Activated CD4-positive, alpha-beta T cell treated with anti-CD3 and anti-CD28 coated beads for 36 hours (primary cell): Measurements from ENCODE around the gene APLP1. TPM values are rescaled to one million over a fixed set of nuclear protein-coding genes. Genes with fewer than 3 reads are reported as not detected.
A peak's percentile ranks its signal among the peaks of the same experiment; 100 is the strongest.
"Not testable (repeated sequence)": the region's sequence is repeated elsewhere in the genome, so short reads cannot be mapped to it uniquely, and the experiment has no call there.

Experiments
- ATAC-seq: fragments of 200-7000 bp; cut with Tn5 transposase; one replicate; pipeline ENCODE4 v1.10.0; 2021; ENCODE audit warnings: mild to moderate bottlenecking, moderate library complexity
- CTCF ChIA-PET: fragments of 350-600 bp; sonication (Branson Sonifier 250); formaldehyde crosslinking; loops from one replicate; lab custom pipeline; 2021; ENCODE audit warnings: antibody characterized with exemption; lab: Charles Lee
- POLR2A ChIA-PET: fragments of 350-600 bp; sonication (Branson Sonifier 250); formaldehyde crosslinking; loops from one replicate; lab custom pipeline; 2021; ENCODE audit warnings: antibody characterized with exemption, inconsistent platforms; lab: Charles Lee
- DNase-seq: peaks from one replicate; pipeline ENCODE4 v3.0.0-alpha.2; 2020
- H3K27ac Mint-ChIP-seq: one replicate; pipeline ENCODE4 v1.8.0; 2021; ENCODE audit warnings: mixed read lengths
- H3K27me3 Mint-ChIP-seq: one replicate; pipeline ENCODE4 v1.8.0; 2021; ENCODE audit warnings: mixed read lengths
- H3K36me3 Mint-ChIP-seq: one replicate; pipeline ENCODE4 v1.8.0; 2021; ENCODE audit warnings: low read depth, mixed read lengths
- H3K4me1 Mint-ChIP-seq: one replicate; pipeline ENCODE4 v1.8.0; 2021; ENCODE audit warnings: mixed read lengths
- H3K4me3 Mint-ChIP-seq: one replicate; pipeline ENCODE4 v1.8.0; 2021; ENCODE audit warnings: mild to moderate bottlenecking, moderate library complexity, mixed read lengths
- H3K9me3 Mint-ChIP-seq: one replicate; pipeline ENCODE4 v1.8.0; 2021; ENCODE audit warnings: low read depth, mixed read lengths
- intact Hi-C, 2 experiments: fragments of 100-400 bp; cut with DNase I in 1 of 2; cut with micrococcal nuclease in 1 of 2; formaldehyde crosslinking; loops; one replicate each; pipeline versions ENCODE4 v1.14.2 to v1.15.1; 2022 to 2024; cut with DNase I, micrococcal nuclease
- total RNA-seq, 2 experiments: library from RNA; stranded (reverse); gene quantifications; one replicate each; pipeline ENCODE4 v1.2.3, GENCODE V29; 2021

The APLP1 gene
- total RNA-seq, 2 experiments from 2014 or later, result 2.3 to 3.0 TPM

DNA sequence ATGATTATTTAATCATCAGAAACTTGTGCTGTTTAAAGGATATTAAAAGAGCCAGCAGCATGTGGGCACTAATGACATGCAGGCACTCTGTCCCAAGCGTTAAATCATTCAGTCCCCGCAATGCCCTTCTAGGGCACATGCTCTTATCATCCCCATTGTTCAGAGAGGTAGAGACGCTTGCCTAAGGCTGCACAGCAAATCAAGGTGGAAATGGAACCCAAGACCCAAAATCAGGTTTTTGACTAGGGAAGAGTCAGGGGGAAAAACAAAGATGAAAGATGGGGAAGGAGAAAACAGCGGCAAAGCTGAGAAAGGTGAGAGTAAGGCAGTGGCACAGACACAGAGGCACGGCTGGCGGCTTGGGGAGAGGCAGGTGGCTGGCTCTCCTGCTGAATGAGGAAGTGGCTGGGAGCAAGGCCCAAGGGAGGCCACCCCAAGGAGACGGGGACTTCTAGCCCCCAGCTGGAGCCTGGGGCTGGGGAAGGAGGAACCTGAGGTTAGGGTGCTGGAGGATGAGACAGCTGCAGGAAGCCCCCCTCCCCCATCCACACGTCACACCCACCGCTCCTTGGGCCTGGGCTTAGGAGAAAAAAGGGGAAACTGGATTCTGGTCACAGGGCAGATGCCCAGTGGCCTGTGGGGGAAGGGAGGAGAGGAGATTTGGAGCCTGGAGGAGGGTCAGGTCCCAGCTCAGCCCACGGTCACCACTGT is 40.8 kb downstream of the APLP1 start:
- DNase-seq, result no peak
- no peak overlapping the region for H3K4me3 Mint-ChIP-seq
- no peaks in the 10 kb centered on the region for H3K27me3 Mint-ChIP-seq
- intact Hi-C loops, result no loop called here
- H3K9me3 Mint-ChIP-seq, result no peaks in the 10 kb centered on the region
- no peak for ATAC-seq
- ChIA-PET POLR2A (no interaction called here), CTCF (interaction anchor here (0.5 to 0.9 kb wide), 4 partner anchors 22 to 359 kb away, joined by 3 read pairs; no protein-coding TSS in a partner anchor)
- H3K36me3 Mint-ChIP-seq, result no peaks in the 10 kb centered on the region
- H3K4me1 Mint-ChIP-seq, result peaks cover 38% of the 10 kb centered on the region
- H3K27ac Mint-ChIP-seq, result peak overlapping the region; percentile 18

DNA sequence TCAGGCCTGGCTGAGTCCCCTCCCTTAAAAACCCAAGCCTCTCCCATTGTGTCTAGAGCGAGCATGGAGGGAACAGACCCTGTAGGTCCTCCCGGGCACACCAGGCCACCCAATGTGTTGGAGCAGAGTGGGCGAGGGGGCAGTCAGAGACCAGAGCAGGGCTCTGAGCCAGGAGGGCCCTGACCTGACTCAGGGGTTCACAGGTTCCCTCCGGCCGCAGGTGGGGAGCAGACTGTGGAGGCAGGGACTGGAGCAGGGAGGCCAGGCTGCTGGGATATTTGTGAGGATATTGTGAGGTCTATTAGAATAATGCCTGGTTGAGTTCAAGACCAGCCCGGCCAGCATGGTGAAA is 41.3 kb downstream of the APLP1 start:
- Mint-ChIP-seq H3K36me3 (no peaks in the 10 kb centered on the region), H3K9me3 (no peaks in the 10 kb centered on the region), H3K27me3 (no peaks in the 10 kb centered on the region), H3K4me3 (no peak overlapping the region), H3K27ac (no peak overlapping the region), H3K4me1 (peaks cover 32% of the 10 kb centered on the region)
- intact Hi-C loops, result no loop called here
- ChIA-PET CTCF (interaction anchor here (0.6 to 0.9 kb wide), 2 partner anchors 24 to 359 kb away, joined by 3 read pairs; no protein-coding TSS in a partner anchor), POLR2A (no interaction called here)
- ATAC-seq (no peak), DNase-seq (no peak)

DNA sequence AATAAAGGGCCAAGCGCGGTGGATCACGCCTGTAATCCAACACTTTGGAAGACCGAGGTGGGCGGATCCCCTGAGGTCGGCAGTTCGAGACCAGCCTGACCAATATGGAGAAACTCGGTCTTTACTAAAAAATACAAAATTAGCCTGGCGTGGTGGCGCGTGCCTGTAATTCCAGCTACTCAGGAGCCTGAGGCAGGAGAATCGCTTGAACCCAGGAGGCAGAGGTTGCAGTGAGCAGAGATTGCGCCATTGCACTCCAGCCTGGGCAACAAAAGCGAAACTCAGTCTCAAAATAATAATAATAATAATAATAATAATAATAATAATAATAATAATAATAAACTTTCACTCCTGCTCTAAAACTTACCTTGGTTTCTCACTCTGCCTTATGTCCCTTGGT is 42.0 kb downstream of the APLP1 start:
- ATAC-seq, POLR2A ChIA-PET, H3K9me3 Mint-ChIP-seq, CTCF ChIA-PET, H3K36me3 Mint-ChIP-seq, H3K27me3 Mint-ChIP-seq, intact Hi-C loops, H3K4me3 Mint-ChIP-seq, H3K27ac Mint-ChIP-seq, DNase-seq: not testable (repeated sequence)
- peaks cover 27% of the 10 kb centered on the region for H3K4me1 Mint-ChIP-seq

- DNase-seq (no peak), ATAC-seq (no peak)
- intact Hi-C loops, result no loop called here
- H3K4me3 Mint-ChIP-seq, result no peak overlapping the region
- H3K9me3 Mint-ChIP-seq, result no peaks in the 10 kb centered on the region
- ChIA-PET CTCF (interaction anchor here (0.7 to 1.3 kb wide), 2 partner anchors 17 to 20 kb away, joined by 3 to 6 read pairs; no protein-coding TSS in a partner anchor), POLR2A (no interaction called here)
- H3K36me3 Mint-ChIP-seq, result no peaks in the 10 kb centered on the region
- H3K27me3 Mint-ChIP-seq, result no peaks in the 10 kb centered on the region
- H3K27ac Mint-ChIP-seq, result no peak overlapping the region
- H3K4me1 Mint-ChIP-seq, result peaks cover 27% of the 10 kb centered on the region
These were observed 42.8 kb downstream of the APLP1 start for GRCh38 chr19:35911173-35911572.

DNA sequence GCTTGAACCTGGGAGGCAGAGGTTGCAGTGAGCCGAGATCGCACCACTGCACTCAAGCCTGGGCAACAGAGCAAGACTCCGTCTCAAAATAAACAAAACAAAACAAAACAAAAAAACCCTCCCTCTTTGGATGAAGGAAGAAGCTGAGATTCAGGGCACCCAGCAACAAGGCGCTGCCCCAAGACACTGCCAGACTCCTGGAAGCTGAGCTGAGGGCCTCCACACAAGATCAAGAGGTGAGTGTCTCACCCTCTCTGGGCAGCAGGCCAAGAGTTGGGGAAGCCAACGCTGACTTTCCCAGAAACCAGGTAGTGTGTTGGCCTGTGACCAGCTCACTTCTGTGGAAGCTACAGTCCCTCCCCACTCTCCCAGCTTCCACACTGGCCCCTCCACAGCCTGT is 43.4 kb downstream of the APLP1 start:
- Mint-ChIP-seq H3K4me1 (peaks cover 27% of the 10 kb centered on the region), H3K9me3 (no peaks in the 10 kb centered on the region), H3K27me3 (no peaks in the 10 kb centered on the region), H3K27ac (no peak overlapping the region), H3K36me3 (no peaks in the 10 kb centered on the region), H3K4me3 (no peak overlapping the region)
- CTCF ChIA-PET, result interaction anchor here (0.6 to 1.3 kb wide), 2 partner anchors 19 to 20 kb away, joined by 3 to 6 read pairs; no protein-coding TSS in a partner anchor
- POLR2A ChIA-PET, result interaction anchor here (0.6 to 0.7 kb wide), 2 partner anchors 102 to 212 kb away, joined by 3 to 5 read pairs; partner anchors contain the start of gene ALKBH6
- DNase-seq, result peak; percentile 60
- peak; percentile 54 for ATAC-seq
- intact Hi-C loops, result no loop called here

DNA sequence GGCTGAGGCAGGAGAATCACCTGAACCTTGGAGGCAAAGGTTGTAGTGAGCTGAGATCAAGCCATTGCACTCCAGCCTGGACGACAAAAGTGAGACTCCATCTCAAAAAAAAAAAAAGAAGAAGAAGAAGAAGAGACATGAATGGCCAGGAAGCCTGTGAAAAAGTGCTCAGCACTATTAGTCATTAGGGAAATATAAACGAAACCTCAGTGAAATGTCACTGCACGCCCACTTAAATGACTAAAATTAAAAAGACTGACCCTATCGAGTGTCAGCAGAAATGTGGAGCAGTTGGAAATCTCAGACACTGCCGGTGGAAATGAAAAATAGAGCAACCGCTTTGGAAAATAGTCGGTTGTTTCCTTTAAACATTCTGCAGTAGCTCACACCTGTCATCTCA is 45.2 kb downstream of the APLP1 start:
- no peak overlapping the region for H3K4me3 Mint-ChIP-seq
- H3K27ac Mint-ChIP-seq, result no peak overlapping the region
- intact Hi-C loops, result no loop called here
- ChIA-PET POLR2A (no interaction called here), CTCF (no interaction called here)
- H3K27me3 Mint-ChIP-seq, result no peaks in the 10 kb centered on the region
- DNase-seq (no peak), ATAC-seq (no peak)
- H3K4me1 Mint-ChIP-seq, result peaks cover 27% of the 10 kb centered on the region
- no peaks in the 10 kb centered on the region for H3K36me3 Mint-ChIP-seq
- H3K9me3 Mint-ChIP-seq, result no peaks in the 10 kb centered on the region

GRCh38 chr19:35915443-35915842 is 47.1 kb downstream of the APLP1 start:
- no peak overlapping the region for H3K27ac Mint-ChIP-seq
- intact Hi-C loops, result no loop called here
- no peaks in the 10 kb centered on the region for H3K27me3 Mint-ChIP-seq
- H3K36me3 Mint-ChIP-seq, result no peaks in the 10 kb centered on the region
- POLR2A ChIA-PET, result no interaction called here
- CTCF ChIA-PET, result interaction anchor here (1.3 kb wide), 1 partner anchor 14 kb away, joined by 3 read pairs; no protein-coding TSS in a partner anchor
- DNase-seq (no peak), ATAC-seq (peak; percentile 36)
- no peaks in the 10 kb centered on the region for H3K9me3 Mint-ChIP-seq
- H3K4me1 Mint-ChIP-seq, result peaks cover 17% of the 10 kb centered on the region
- H3K4me3 Mint-ChIP-seq, result no peak overlapping the region

- H3K9me3 Mint-ChIP-seq, result no peaks in the 10 kb centered on the region
- intact Hi-C loops, result no loop called here
- CTCF ChIA-PET, result no interaction called here
- no peaks in the 10 kb centered on the region for H3K4me1 Mint-ChIP-seq
- H3K27ac Mint-ChIP-seq, result no peak overlapping the region
- POLR2A ChIA-PET, result no interaction called here
- DNase-seq (no peak), ATAC-seq (no peak)
- H3K4me3 Mint-ChIP-seq, result no peak overlapping the region
- H3K36me3 Mint-ChIP-seq, result no peaks in the 10 kb centered on the region
- no peaks in the 10 kb centered on the region for H3K27me3 Mint-ChIP-seq
These were observed 50.9 kb downstream of the APLP1 start for GRCh38 chr19:35919306-35919705.

- DNase-seq (no peak), ATAC-seq (no peak)
- no peaks in the 10 kb centered on the region for H3K4me1 Mint-ChIP-seq
- CTCF ChIA-PET, result interaction anchor here (1.3 kb wide), 1 partner anchor 10 kb away, joined by 4 read pairs; no protein-coding TSS in a partner anchor
- intact Hi-C loops, result no loop called here
- peaks cover 6% of the 10 kb centered on the region for H3K36me3 Mint-ChIP-seq
- POLR2A ChIA-PET, result interaction anchor here (0.6 to 1.0 kb wide), 3 partner anchors 10 to 293 kb away, joined by 3 to 5 read pairs (median 3); no protein-coding TSS in a partner anchor
- H3K9me3 Mint-ChIP-seq, result peaks cover 11% of the 10 kb centered on the region
- H3K27me3 Mint-ChIP-seq, result no peaks in the 10 kb centered on the region
- no peak overlapping the region for H3K27ac Mint-ChIP-seq
- no peak overlapping the region for H3K4me3 Mint-ChIP-seq
These were observed 52.6 kb downstream of the APLP1 start for GRCh38 chr19:35921012-35921411.

- Mint-ChIP-seq H3K27ac (no peak overlapping the region), H3K9me3 (peaks cover 11% of the 10 kb centered on the region), H3K27me3 (no peaks in the 10 kb centered on the region), H3K4me3 (no peak overlapping the region), H3K36me3 (peaks cover 6% of the 10 kb centered on the region), H3K4me1 (peaks cover 9% of the 10 kb centered on the region)
- ChIA-PET POLR2A (interaction anchor here (0.7 kb wide), 1 partner anchor 8 kb away, joined by 3 read pairs; no protein-coding TSS in a partner anchor), CTCF (interaction anchor here (0.8 to 0.9 kb wide), 2 partner anchors 46 to 177 kb away, joined by 3 read pairs; partner anchors contain the start of gene LIN37)
- intact Hi-C loops, result no loop called here
- no peak for ATAC-seq
- DNase-seq, result no peak
These were observed 57.1 kb downstream of the APLP1 start for GRCh38 chr19:35925501-35925900.

DNA sequence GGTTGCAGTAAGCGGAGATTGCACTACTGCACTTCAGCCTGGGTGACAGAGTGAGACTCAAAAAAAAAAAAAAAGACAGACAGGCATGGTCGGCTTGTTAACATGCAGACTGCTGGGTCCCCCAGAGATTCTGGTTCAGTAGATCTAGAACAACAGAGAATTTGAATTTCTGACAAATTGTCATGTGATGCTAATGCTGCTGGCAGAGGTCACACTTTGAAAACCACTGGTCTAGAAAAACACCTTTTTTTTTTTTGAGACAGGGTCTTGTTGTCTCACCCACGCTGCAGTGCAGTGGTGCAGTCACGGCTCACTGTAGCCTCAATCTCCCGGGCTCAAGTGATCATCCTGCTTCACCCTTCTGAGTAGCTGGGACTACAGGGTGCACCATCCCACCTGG is 60.1 kb downstream of the APLP1 start:
- H3K9me3 Mint-ChIP-seq, result peaks cover 11% of the 10 kb centered on the region
- intact Hi-C loops, result no loop called here
- no peak overlapping the region for H3K27ac Mint-ChIP-seq
- no peak for ATAC-seq
- H3K27me3 Mint-ChIP-seq, result no peaks in the 10 kb centered on the region
- no peak for DNase-seq
- H3K4me3 Mint-ChIP-seq, result no peak overlapping the region
- CTCF ChIA-PET, result interaction anchor here (1.1 kb wide), 1 partner anchor 13 kb away, joined by 3 read pairs; no protein-coding TSS in a partner anchor
- POLR2A ChIA-PET, result no interaction called here
- H3K36me3 Mint-ChIP-seq, result peaks cover 6% of the 10 kb centered on the region
- H3K4me1 Mint-ChIP-seq, result peaks cover 20% of the 10 kb centered on the region
